GM12891 (cell line): ENCODE data around the gene SNX2.

Source experiments
- POLR2A ChIP-seq: IDR thresholded peaks from 2 replicates; pipeline ENCODE4 v1.6.1; 2011; ENCODE audit warnings: low read depth, low read length, control low read depth
- POLR2AphosphoS5 ChIP-seq: IDR thresholded peaks from 2 replicates; pipeline ENCODE4 v1.6.1; 2011; ENCODE audit warnings: low read depth, low read length, control low read depth
- TAF1 ChIP-seq: IDR thresholded peaks from 2 replicates; pipeline ENCODE4 v1.6.1; 2011; ENCODE audit warnings: low read depth, low read length, control low read depth

- no peak for TF ChIP-seq TAF1
- no peak for TF ChIP-seq POLR2A
- no peak for TF ChIP-seq POLR2AphosphoS5
These were observed 83.6 kb downstream of the SNX2 start for GRCh38 chr5:122858451-122858850.
